ENCODE data around the gene ATP10A.

ATP10A gene

GRCh38 chr15:25682340-25682739 lies 180.8 kb downstream of the ATP10A start:
- no peak overlapping the region for H2AFZ ChIP-seq (ENCODE audit: insufficient read depth, low read length, poor library complexity)
- H3K4me3 ChIP-seq (ENCODE audit: low read depth, low read length) = no peak overlapping the region
- no peak overlapping the region for H2AK5ac ChIP-seq (ENCODE audit: low read length)
- no peak overlapping the region for H2BK5ac ChIP-seq (ENCODE audit: low read depth, low read length, poor library complexity)
- no peak overlapping the region for H4K8ac ChIP-seq (ENCODE audit: low read depth, low read length)
- no peaks in the 10 kb centered on the region for H3K36me3 ChIP-seq (ENCODE audit: control insufficient read depth in 1 of 2, insufficient read depth in 2 of 2, low read length in 2 of 2)
- no peaks in the 10 kb centered on the region for H3K79me2 ChIP-seq (ENCODE audit: control insufficient read depth, insufficient read depth, low read length, poor library complexity)
- H4K12ac ChIP-seq (ENCODE audit: low read depth, low read length) = no peak overlapping the region
- no peaks in the 10 kb centered on the region for H3K79me1 ChIP-seq (ENCODE audit: low read length)
- no peak overlapping the region for H3K14ac ChIP-seq (ENCODE audit: low read length)
- no peak overlapping the region for H3K4ac ChIP-seq (ENCODE audit: low read depth, low read length)
- H3K4me2 ChIP-seq (ENCODE audit: low read length) = no peak overlapping the region
- H3K9me3 ChIP-seq (ENCODE audit: insufficient read depth, low read depth, low read length) = peaks cover 3% of the 10 kb centered on the region
- H4K91ac ChIP-seq (ENCODE audit: low read depth, low read length) = no peak overlapping the region
- H3K23ac ChIP-seq (ENCODE audit: low read length) = no peak overlapping the region
- no peak overlapping the region for H2BK12ac ChIP-seq (ENCODE audit: low read length)
- no peak overlapping the region for H2BK120ac ChIP-seq (ENCODE audit: insufficient read depth, low read length, poor library complexity)
- no peak overlapping the region for H3K9ac ChIP-seq (ENCODE audit: low read length)
- H3K27ac ChIP-seq (ENCODE audit: low read depth, low read length) = no peak overlapping the region
- no peak for DNase-seq
- no CpG with 5 or more reads among the region's 7 CpGs for WGBS (ENCODE audit: extremely low coverage, insufficient coverage, insufficient read length)
- H3K18ac ChIP-seq (ENCODE audit: low read length) = no peak overlapping the region
- peaks cover 5 to 21% of the 10 kb centered on the region in 2 experiments for H3K4me1 ChIP-seq (ENCODE audit: control insufficient read depth in 1 of 2, insufficient read depth in 2 of 2, low read length in 2 of 2)
- no peaks in the 10 kb centered on the region for H3K27me3 ChIP-seq (ENCODE audit: insufficient read depth, low read length)

GRCh38 chr15:25680686-25681025 lies 182.5 kb downstream of the ATP10A start:
- Histone ChIP-seq H4K91ac (ENCODE audit: low read depth, low read length) (no peak overlapping the region), H2AFZ (ENCODE audit: insufficient read depth, low read length, poor library complexity) (no peak overlapping the region), H3K18ac (ENCODE audit: low read length) (no peak overlapping the region), H3K79me2 (ENCODE audit: control insufficient read depth, insufficient read depth, low read length, poor library complexity) (no peaks in the 10 kb centered on the region), H2BK12ac (ENCODE audit: low read length) (no peak overlapping the region), H3K9me3 (ENCODE audit: insufficient read depth, low read depth, low read length) (peaks cover 3% of the 10 kb centered on the region), H3K4me2 (ENCODE audit: low read length) (no peak overlapping the region), H4K8ac (ENCODE audit: low read depth, low read length) (no peak overlapping the region), H2AK5ac (ENCODE audit: low read length) (no peak overlapping the region), H3K79me1 (ENCODE audit: low read length) (no peaks in the 10 kb centered on the region), H3K4ac (ENCODE audit: low read depth, low read length) (no peak overlapping the region), H3K9ac (ENCODE audit: low read length) (no peak overlapping the region), H2BK5ac (ENCODE audit: low read depth, low read length, poor library complexity) (no peak overlapping the region), H2BK120ac (ENCODE audit: insufficient read depth, low read length, poor library complexity) (no peak overlapping the region), H3K27ac (ENCODE audit: low read depth, low read length) (no peak overlapping the region), H4K12ac (ENCODE audit: low read depth, low read length) (no peak overlapping the region), H3K4me1 (ENCODE audit: control insufficient read depth in 1 of 2, insufficient read depth in 2 of 2, low read length in 2 of 2) (peaks cover 5 to 19% of the 10 kb centered on the region in 2 experiments), H3K27me3 (ENCODE audit: insufficient read depth, low read length) (no peaks in the 10 kb centered on the region), H3K23ac (ENCODE audit: low read length) (no peak overlapping the region), H3K14ac (ENCODE audit: low read length) (no peak overlapping the region), H3K4me3 (ENCODE audit: low read depth, low read length) (no peak overlapping the region), H3K36me3 (ENCODE audit: control insufficient read depth in 1 of 2, insufficient read depth in 2 of 2, low read length in 2 of 2) (no peaks in the 10 kb centered on the region)
- no CpG with 5 or more reads among the region's 9 CpGs for WGBS (ENCODE audit: extremely low coverage, insufficient coverage, insufficient read length)
- no peak for DNase-seq

- no peak overlapping the region for H2BK120ac ChIP-seq (ENCODE audit: insufficient read depth, low read length, poor library complexity)
- H3K14ac ChIP-seq (ENCODE audit: low read length) = no peak overlapping the region
- no peak overlapping the region for H4K91ac ChIP-seq (ENCODE audit: low read depth, low read length)
- no peak overlapping the region for H2BK5ac ChIP-seq (ENCODE audit: low read depth, low read length, poor library complexity)
- no peaks in the 10 kb centered on the region for H3K79me1 ChIP-seq (ENCODE audit: low read length)
- no CpG with 5 or more reads among the region's 25 CpGs for WGBS (ENCODE audit: extremely low coverage, insufficient coverage, insufficient read length)
- no peaks in the 10 kb centered on the region for H3K36me3 ChIP-seq (ENCODE audit: control insufficient read depth in 1 of 2, insufficient read depth in 2 of 2, low read length in 2 of 2)
- no peak overlapping the region for H4K8ac ChIP-seq (ENCODE audit: low read depth, low read length)
- H4K12ac ChIP-seq (ENCODE audit: low read depth, low read length) = no peak overlapping the region
- no peaks in the 10 kb centered on the region for H3K27me3 ChIP-seq (ENCODE audit: insufficient read depth, low read length)
- H3K4me1 ChIP-seq (ENCODE audit: control insufficient read depth in 1 of 2, insufficient read depth in 2 of 2, low read length in 2 of 2) = peaks cover 5 to 15% of the 10 kb centered on the region in 2 experiments
- H3K9me3 ChIP-seq (ENCODE audit: insufficient read depth, low read depth, low read length) = peaks cover 3% of the 10 kb centered on the region
- no peak overlapping the region for H3K4me2 ChIP-seq (ENCODE audit: low read length)
- no peak overlapping the region for H3K4ac ChIP-seq (ENCODE audit: low read depth, low read length)
- no peaks in the 10 kb centered on the region for H3K79me2 ChIP-seq (ENCODE audit: control insufficient read depth, insufficient read depth, low read length, poor library complexity)
- H2BK12ac ChIP-seq (ENCODE audit: low read length) = no peak overlapping the region
- no peak overlapping the region for H3K9ac ChIP-seq (ENCODE audit: low read length)
- H2AFZ ChIP-seq (ENCODE audit: insufficient read depth, low read length, poor library complexity) = no peak overlapping the region
- H3K27ac ChIP-seq (ENCODE audit: low read depth, low read length) = no peak overlapping the region
- H2AK5ac ChIP-seq (ENCODE audit: low read length) = no peak overlapping the region
- no peak overlapping the region for H3K4me3 ChIP-seq (ENCODE audit: low read depth, low read length)
- H3K23ac ChIP-seq (ENCODE audit: low read length) = no peak overlapping the region
- H3K18ac ChIP-seq (ENCODE audit: low read length) = no peak overlapping the region
- DNase-seq = no peak
These were observed 183.0 kb downstream of the ATP10A start for GRCh38 chr15:25679964-25680685.

GRCh38 chr15:25679492-25679891 lies 183.6 kb downstream of the ATP10A start:
- Histone ChIP-seq H2BK12ac (ENCODE audit: low read length) (no peak overlapping the region), H3K4me1 (ENCODE audit: control insufficient read depth in 1 of 2, insufficient read depth in 2 of 2, low read length in 2 of 2) (peaks cover 4 to 12% of the 10 kb centered on the region in 2 experiments), H4K12ac (ENCODE audit: low read depth, low read length) (no peak overlapping the region), H3K36me3 (ENCODE audit: control insufficient read depth in 1 of 2, insufficient read depth in 2 of 2, low read length in 2 of 2) (no peaks in the 10 kb centered on the region), H3K9me3 (ENCODE audit: insufficient read depth, low read depth, low read length) (peaks cover 3% of the 10 kb centered on the region), H3K4me2 (ENCODE audit: low read length) (no peak overlapping the region), H2BK5ac (ENCODE audit: low read depth, low read length, poor library complexity) (no peak overlapping the region), H3K4ac (ENCODE audit: low read depth, low read length) (no peak overlapping the region), H3K27ac (ENCODE audit: low read depth, low read length) (no peak overlapping the region), H4K91ac (ENCODE audit: low read depth, low read length) (no peak overlapping the region), H3K4me3 (ENCODE audit: low read depth, low read length) (no peak overlapping the region), H3K79me1 (ENCODE audit: low read length) (no peaks in the 10 kb centered on the region), H3K27me3 (ENCODE audit: insufficient read depth, low read length) (no peaks in the 10 kb centered on the region), H3K18ac (ENCODE audit: low read length) (no peak overlapping the region), H2BK120ac (ENCODE audit: insufficient read depth, low read length, poor library complexity) (no peak overlapping the region), H4K8ac (ENCODE audit: low read depth, low read length) (no peak overlapping the region), H2AFZ (ENCODE audit: insufficient read depth, low read length, poor library complexity) (no peak overlapping the region), H3K23ac (ENCODE audit: low read length) (no peak overlapping the region), H2AK5ac (ENCODE audit: low read length) (no peak overlapping the region), H3K14ac (ENCODE audit: low read length) (peak overlapping the region; percentile 3), H3K9ac (ENCODE audit: low read length) (no peak overlapping the region), H3K79me2 (ENCODE audit: control insufficient read depth, insufficient read depth, low read length, poor library complexity) (no peaks in the 10 kb centered on the region)
- no peak for DNase-seq
- WGBS (ENCODE audit: extremely low coverage, insufficient coverage, insufficient read length) = no CpG with 5 or more reads among the region's 11 CpGs
